HTERT RPE-1 (cell line): ENCODE results near the gene KCNH8.

Experiments
- in situ Hi-C: fragments of 300-500 bp; cut with MboI; formaldehyde crosslinking; loops from 4 replicates; pipeline ENCODE4 v1.14.3; 2020; ENCODE audit warnings: low sequenced_read_pairs

KCNH8 gene

DNA sequence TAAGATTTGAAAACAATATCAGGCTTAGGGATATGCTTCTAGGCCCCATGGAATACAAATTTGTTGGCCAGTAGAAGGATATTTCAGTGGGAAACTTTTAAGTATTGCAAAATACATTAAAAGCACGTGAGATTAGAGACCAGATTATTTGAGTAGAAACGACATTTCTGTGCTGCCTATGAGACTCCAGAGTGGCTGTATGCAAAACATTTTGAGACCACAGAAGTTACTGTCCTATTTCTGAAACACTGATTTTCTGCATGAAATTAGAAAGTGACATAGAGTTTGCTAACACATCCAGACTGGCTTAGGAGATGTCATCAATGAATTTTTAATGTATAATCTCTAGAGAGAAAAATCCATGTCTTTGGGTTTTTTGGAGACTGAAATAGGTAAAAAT is 99.8 kb downstream of the KCNH8 start:
- in situ Hi-C loops, result no loop called here

- in situ Hi-C loops, result no loop called here
These were observed 100.5 kb downstream of the KCNH8 start for GRCh38 chr3:19248767-19249166.

DNA sequence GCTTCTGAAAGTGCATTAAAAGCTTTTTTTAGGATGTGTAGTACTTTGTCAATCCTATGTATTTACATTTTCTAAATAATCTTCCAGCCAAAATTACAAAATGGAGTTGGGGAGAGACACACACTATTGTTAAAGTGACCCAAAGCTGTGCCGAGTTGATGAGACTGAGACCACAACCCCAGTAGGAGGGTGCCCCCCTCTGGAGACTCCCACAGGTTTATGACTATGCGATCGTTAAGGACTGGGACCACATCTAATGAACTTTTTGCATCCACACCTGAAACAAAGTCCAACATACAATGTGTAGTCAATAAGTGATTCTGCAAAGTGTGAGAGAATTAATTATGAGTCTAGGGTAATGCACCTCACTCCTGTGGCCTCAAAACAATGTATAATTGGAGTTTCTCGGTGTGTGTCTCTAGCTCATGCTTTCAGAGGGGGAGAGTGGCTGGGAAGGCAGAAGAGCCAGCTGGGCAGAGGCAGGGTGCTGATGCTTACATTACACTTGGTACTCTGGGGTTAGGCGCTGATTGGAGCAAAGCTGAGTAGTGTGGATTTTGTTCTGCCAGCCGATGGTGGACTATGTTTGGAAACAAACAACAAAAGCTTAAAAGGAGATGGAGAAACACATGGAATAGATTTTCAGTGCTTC is 102.8 kb downstream of the KCNH8 start:
- in situ Hi-C loops, result no loop called here

DNA sequence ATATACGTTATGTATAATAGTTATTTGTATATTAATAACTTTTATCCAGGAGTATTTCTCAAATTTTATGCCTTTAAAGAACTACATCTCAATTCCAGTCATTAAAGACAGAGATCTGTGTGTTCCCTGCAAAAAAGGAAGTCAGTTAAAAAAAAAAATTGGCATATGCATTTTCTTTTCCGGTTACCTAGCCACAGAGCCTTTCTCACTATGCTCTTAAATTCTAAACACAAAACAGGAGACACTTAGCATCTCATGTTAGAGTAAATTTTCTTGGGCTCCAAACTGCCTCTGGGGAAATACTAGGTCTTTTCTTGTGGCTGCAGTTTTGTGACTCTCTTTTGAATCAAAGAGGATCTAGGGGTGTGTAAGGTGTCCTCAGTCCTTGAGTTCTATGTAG is 105.9 kb downstream of the KCNH8 start:
- in situ Hi-C loops, result no loop called here

GRCh38 chr3:19254784-19255338 is 106.6 kb downstream of the KCNH8 start:
- in situ Hi-C loops, result no loop called here

DNA sequence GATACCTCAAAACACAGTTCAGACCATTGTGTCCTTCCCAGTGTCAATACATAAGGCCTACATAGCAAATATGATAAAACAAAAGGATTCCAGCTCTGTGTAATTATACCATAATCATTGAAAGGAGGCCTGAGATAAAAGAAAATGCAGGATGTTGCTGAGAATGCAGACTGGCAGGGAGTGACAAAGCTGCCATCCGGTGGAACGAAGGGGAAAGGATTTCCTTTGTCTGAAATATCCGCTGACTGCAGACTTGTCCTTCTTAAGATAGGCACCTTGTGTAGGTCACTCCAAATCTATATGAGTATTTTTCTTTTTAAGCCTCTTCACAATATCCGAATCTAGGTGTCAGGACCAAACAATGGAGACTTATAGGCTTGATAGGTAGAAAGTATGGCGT is 108.0 kb downstream of the KCNH8 start:
- in situ Hi-C loops, result no loop called here

DNA sequence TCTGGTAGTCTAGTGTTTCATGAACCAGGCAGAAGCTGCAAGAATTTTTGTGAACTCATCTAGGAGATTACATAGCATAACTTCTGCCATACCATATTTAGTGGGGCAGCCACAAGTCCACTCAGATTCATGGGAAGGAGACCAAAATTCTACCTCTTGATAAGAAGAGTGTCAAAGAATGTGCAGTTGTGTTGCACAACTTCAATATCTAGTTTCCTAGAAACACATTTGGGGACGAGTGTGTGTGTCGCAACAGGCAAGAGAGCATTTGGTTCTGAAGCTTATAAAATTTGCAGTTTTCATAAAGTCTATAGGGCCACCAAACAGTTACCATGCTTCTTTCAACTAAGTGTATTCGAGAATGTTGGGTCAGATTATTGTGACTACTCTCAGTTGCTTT is 115.3 kb downstream of the KCNH8 start:
- in situ Hi-C loops, result no loop called here

DNA sequence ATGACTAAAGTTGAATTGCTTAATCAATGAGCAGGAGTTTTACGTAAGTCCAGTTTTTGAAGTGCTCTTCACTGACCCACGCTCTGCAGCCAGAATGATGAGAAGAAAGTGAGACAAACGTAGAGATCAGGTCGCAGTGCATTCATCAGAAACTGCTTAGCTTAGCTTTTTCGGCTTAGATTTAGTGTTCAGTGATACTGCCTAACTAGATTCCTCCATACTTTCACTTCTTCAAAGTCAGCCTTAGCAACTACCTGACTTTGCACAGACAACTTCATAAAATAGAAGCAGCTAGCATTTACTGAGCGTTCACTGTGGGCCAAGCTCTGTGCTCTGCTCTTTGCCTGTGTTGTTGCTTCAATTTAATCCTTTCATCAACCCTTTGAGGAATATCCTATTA is 116.1 kb downstream of the KCNH8 start:
- in situ Hi-C loops, result no loop called here

DNA sequence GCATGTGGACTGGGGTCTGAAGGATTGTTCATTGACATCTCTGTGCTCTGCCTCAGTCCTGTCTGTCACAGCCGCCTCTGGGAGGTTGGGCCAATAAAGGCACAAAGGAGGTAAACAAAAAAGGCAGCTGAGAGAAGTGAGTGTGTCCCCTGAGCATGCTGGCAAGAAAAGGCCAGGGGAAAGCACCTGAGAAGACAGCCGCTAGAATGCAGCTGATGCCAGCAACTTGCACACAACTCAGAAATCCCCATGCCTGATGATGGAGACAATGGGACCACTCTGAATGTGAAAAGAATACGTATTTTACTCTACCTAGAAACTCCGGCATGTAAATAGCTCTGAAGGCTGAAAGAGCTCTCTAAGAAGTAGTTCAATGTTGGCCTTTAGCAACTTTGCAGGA is 118.7 kb downstream of the KCNH8 start:
- in situ Hi-C loops, result no loop called here

DNA sequence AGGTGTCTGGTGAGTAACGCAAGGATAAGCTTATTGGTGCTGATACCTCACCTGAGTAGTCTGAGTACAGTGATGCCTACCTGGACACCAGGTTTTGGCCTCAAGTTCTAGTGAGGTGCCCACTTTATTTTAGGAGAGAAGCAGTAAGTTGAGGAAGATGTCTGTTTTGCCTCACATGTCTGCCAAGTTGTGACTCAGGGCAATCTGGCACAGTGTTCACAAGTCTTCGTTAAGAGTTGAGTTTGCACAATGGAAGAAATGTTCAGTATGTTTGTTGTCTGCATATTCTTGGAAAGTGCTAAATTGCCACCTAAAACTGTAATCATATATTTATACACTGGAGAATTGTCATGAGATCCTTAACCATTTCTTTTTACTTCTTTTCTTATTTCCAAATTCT is 122.2 kb downstream of the KCNH8 start:
- in situ Hi-C loops, result no loop called here

DNA sequence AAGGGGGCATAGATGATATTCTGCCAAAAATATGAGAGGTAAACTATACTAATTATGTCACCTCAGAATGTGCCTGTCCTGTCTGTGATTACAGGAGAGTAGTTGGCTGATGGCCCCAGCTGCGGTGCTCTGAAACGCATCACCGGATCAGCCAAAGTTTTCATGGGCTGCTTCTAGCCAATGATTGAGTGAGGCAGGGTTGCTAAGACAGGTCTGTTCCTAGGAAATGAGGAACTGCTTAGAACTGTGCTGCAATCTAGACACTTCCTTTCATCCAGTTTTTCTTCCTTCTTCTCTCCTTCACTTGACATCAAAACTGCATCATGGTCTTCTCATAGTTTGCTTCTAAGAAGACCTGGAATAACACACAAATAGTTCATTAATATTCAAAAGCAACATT is 124.0 kb downstream of the KCNH8 start:
- in situ Hi-C loops, result no loop called here

DNA sequence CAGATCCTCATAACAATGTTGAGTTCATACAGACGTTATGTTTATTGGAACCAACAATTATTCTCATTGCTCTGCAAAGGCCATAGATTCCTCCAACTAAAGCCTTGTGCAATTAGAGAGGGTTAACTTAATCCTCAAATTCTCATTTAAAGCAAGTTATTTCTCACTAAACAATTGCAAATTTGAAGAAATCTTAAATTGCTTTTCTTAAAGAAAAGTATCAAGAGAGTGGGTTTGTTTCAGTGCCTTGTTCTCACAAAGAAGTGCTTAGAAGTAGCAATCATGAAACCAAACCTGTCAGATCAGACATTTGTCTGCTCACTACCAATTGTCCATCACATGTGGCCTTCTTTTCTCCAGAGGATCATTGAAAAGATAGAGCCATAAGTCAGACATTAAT is 124.8 kb downstream of the KCNH8 start:
- in situ Hi-C loops, result no loop called here

- in situ Hi-C loops, result no loop called here
These were observed 126.3 kb downstream of the KCNH8 start for GRCh38 chr3:19274576-19274975.

DNA sequence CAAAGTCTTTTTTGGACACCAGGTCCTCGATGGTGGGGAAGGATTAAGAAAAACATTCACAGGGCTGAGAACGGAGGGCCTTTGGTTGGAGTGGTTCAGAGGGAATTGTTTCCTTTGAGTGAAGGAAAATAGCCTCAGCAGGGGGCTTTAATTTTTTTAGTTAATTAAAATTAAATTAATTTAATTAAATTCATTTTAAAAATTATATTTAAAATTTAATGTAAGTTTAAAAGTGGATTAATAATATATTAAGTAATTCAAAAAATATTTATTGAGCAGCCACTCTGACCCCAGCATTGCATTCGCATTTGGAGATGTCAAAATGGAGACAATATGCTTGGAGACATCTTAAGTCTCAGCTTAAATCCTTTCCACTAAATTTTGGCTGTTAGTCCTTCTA is 136.7 kb downstream of the KCNH8 start:
- in situ Hi-C loops, result no loop called here

DNA sequence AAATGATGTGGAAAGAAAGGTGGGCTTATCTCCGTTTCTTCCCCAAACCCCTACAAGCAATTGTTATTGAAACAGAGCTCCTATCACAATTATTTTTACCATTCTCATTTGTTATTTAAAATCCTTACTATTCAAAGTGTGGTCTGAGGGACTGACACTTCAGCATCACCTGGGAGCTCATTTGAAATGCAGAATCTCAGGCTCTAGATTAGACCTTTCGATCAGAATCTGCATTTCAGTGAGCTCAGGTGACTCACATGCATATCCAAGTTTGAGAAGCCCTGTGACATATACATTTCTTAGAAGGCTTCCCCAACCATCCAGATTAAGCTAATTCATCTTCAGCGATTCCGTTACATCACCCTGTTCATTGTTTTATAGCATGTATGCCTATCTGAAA is 145.0 kb downstream of the KCNH8 start:
- in situ Hi-C loops, result no loop called here

GRCh38 chr3:19295208-19295607 is 146.9 kb downstream of the KCNH8 start:
- in situ Hi-C loops, result no loop called here

- in situ Hi-C loops, result no loop called here
These were observed 183.6 kb downstream of the KCNH8 start for GRCh38 chr3:19331931-19332330.

DNA sequence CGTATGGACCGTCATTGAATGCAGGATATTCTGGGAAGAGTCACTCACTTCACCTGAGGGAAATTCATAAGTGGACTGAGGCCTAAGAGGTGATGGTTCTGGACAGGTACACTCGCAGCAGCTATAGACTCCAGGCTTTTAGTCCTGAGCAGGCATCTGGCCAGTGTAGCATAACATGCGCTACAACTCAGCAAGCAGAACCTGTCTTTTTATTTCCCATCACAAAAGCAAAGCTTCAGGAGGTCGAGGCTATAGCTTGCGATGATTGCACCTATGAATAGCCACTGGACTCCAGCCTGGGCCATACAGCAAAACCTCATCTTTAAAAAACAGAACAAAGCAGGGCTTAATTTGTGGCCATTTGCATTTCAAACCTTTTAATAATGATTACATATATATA is 185.8 kb downstream of the KCNH8 start:
- in situ Hi-C loops, result no loop called here

- in situ Hi-C loops, result no loop called here
These were observed 190.5 kb downstream of the KCNH8 start for GRCh38 chr3:19338769-19339168.

GRCh38 chr3:19342389-19342788 is 194.1 kb downstream of the KCNH8 start:
- in situ Hi-C loops, result no loop called here

DNA sequence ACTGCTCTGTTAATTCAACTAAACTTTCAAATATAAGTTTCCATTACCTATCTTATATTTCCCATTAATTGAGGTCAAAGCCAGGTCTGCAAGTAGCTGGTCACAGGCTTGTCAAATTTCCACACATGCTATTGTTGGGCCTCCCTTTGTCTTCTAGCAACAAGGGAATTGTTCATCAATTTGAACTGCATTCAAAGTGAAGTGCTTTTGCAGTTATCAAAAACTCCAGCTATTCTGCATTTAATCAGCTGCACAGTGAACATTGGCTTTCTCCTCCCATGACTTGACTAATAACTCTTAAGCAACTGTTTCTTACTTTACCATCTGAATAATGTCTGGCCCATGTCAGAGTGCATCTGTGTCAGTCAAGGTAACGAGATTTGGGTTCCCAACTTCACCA is 198.4 kb downstream of the KCNH8 start:
- in situ Hi-C loops, result no loop called here

DNA sequence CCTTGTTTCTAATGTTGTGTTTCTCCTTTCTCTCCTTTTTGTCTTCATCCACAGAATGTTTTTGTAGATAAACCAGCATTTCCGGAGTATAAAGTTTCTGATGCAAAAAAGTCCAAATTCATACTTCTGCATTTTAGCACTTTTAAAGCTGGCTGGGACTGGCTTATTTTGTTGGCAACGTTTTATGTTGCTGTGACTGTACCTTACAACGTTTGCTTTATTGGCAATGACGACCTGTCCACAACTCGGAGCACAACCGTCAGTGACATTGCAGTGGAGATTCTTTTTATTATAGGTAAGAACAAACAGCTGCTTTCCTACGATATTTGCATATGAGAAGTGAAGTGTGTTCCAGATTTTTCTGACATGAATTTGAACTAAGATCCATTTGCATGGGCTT is 199.4 kb downstream of the KCNH8 start:
- in situ Hi-C loops, result no loop called here

- in situ Hi-C loops, result no loop called here
These were observed 200.2 kb downstream of the KCNH8 start for GRCh38 chr3:19348500-19348899.
